GM18520 (cell line): ENCODE measurements around the gene HMGN3.
"Not testable (repeated sequence)": the region's sequence is repeated elsewhere in the genome, so short reads cannot be mapped to it uniquely, and the experiment has no call there.

Experiments used
- ATAC-seq: cut with Tn5 transposase; IDR thresholded peaks from one replicate; pipeline ENCODE4 v1.9.1; 2021; ENCODE audit not compliant: unreplicated experiment

Gene HMGN3

DNA sequence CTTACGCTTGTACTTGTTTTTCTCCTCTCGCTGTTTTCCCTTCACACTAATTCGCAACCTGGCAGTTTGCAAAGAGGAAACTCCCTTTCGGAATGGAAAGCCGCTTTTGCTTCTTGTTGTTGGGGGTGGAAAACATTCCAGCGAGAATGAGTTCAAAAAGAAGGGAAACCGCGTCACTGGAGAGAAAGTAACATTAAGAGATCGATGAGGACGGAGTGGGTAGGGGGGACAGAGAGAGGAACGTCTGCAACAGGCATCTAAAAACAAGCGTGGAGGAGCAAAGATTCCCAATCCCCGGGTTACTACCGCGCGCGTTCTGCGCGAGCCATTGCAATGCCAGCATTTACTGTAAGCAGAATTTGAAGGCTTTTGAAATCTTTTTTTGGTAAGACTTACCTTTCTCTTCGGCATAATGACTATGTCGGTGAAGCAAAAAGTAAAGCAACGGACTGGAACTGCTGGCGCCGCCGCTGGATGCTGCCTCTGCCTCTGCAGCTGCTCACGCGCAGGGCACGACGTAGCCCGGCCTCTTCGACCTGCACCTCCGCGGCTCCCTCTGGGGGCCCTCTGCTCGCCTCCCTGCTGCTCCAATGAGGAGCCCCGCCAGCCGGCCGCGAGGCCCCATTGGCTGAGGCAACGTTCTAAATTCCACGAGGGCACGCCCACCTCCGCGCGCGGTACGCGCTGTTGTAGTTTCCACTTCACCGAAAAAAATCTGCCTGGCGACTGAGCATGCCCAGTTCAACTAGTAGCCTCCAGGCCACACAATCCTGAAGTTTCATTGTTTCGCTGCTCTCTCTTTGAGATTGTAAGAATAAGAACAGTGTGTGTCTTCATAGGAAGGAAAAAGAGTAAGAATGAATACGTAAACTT lies at the start of gene HMGN3:
HMGN3 (minus strand) TSS at position 533 of the 873 bp plus-strand sequence.
- ATAC-seq: peak; percentile 89

DNA sequence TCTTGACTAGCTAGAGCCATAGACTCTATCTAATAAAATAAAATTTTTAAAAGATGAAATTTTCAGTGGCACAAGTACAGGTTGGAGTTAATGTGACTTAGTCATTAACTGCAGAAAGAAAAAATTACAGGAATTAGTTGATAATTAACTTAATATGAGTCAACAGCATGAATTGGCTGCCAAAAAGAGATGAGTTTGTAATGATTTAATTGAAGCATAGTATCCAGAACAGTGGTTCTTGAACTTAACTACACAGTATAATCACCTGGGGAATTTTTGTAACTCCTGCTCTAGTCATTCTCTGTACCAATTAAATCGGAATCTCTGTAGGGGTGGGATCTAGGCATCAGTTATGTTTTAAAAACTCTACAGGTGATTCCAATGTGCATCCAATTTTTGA lies 46.3 kb upstream of the HMGN3 start:
- no peak for ATAC-seq

DNA sequence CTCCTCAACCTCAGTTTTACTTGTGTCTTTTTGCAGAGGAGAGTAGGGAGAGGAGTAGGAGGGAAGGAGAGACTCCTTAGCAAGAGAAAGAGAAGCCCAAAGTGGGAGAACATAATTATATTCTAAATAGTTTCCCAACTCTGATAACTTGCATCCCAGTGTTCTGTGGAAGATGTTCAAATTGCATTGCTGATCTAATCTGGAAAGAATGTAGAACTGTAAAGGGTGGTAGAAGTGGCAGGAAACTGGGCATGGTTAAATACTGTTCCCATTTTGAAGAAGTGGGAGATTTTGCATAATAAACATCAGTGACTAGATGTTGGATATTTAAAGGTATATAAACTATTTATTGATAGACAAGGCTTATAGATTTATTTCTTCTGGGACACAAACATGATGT lies 42.6 kb upstream of the HMGN3 start:
- ATAC-seq: no peak

DNA sequence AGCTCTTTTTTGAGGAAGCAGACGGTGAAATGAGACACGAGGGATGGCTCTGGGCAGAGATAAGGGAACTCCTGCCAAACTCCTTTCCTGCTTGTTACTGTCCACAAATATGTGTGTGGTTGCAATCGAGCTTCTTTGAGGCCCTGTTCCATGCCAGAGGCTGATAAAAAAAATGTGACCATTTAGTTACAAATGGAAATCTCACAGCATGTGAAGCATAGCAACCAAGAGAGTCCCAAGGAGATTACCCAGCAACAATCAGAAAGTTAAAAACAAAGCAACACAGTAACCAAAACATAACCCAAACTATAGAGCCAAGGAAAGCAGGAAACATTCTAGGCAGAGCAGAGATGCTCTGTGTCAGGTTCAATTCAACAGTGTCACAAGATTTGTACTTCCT lies 35.4 kb upstream of the HMGN3 start:
- ATAC-seq: no peak

DNA sequence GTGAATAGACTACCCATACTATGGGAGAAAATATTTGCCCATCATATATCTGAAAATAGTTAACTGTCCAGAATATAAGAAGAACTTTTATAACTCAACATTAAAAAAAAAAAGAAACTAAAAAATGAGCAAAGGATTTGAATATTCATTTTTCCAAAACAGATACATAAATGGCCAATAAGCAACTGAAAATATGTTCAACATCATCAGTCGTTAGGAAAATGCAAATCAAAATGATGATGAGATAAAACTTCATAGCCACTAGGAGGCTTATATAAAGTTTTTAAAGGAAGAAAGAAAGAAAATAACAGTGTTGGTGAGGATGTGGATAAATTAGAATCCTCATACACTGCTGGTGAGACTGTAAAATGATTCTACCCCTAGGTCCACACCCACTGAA lies 32.6 kb upstream of the HMGN3 start:
- no peak for ATAC-seq

DNA sequence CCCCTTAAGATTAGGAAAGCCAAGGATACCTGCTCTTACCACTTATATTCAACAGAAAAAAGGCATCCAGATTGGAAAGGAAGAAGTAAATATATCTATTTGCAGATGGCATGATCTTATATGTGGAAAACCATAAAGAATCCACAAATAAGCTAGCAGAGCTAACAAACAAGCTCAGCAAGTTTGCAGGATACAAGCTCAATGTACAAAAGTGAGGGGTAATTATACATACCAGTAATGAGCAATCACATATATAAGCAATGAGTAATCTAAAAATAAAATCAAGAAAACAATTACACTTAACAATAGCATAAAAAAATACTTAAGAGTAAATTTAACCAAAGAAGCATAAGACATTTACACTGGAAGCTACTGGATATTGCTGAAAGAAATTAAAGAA lies 31.6 kb upstream of the HMGN3 start:
- no peak for ATAC-seq

DNA sequence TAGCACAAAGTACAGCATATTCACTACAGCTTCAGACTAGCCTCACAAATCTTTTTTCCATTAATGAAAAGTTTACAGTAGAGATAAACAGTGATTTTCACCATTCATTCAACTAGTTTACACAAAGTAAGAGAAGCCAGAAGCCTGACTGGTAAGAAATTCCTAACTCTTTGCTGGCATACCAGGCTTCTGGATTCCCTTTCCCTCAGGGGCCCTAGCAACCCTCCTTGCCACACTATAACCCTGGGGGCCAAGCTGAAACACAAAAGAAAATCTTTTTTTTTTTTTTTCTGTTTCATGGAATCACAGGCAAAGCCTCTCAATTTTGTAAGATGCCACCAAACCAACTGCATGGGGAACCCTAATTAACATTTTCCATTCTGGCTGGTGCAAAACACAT lies 28.9 kb upstream of the HMGN3 start:
- no peak for ATAC-seq

DNA sequence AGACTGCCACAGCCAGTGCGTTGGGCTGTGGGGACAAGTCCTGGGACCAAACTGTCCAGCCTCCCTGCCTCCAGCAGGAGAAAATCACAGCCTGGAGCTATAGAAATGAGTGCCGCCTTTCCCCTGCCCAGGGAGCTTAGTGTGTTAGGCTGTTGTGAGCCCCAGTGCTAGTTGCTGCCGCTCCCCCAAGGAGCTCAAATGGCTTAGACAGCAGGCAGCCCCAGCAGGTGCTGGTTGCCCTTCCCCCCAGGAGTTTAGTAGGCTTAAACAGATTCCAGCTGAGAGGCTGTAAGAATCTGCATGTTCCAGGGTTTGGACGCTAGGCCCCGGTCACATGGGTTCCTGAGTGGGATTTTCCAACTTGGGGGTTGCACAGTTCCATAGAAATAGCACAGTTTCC lies 27.2 kb upstream of the HMGN3 start:
- ATAC-seq: no peak

DNA sequence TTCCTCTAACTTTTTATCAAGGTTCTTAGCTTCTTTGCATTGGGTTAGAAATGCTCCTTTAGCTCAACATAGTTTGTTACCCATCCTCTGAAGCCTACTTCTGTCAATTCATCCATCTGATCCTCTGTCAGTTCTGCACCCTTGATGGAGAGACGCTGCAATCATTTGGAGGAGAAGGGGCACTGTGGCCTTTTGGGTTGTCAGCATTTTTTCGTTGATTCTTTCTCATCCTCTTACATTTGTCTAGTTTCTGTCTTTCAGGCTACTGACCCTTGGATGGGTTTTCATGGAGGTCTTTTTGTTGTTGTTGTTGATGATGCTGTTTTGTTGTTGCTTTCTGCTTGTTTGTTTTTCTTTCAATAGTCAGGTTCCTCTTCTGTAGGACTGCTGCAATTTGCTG lies 26.3 kb upstream of the HMGN3 start:
- ATAC-seq: no peak

DNA sequence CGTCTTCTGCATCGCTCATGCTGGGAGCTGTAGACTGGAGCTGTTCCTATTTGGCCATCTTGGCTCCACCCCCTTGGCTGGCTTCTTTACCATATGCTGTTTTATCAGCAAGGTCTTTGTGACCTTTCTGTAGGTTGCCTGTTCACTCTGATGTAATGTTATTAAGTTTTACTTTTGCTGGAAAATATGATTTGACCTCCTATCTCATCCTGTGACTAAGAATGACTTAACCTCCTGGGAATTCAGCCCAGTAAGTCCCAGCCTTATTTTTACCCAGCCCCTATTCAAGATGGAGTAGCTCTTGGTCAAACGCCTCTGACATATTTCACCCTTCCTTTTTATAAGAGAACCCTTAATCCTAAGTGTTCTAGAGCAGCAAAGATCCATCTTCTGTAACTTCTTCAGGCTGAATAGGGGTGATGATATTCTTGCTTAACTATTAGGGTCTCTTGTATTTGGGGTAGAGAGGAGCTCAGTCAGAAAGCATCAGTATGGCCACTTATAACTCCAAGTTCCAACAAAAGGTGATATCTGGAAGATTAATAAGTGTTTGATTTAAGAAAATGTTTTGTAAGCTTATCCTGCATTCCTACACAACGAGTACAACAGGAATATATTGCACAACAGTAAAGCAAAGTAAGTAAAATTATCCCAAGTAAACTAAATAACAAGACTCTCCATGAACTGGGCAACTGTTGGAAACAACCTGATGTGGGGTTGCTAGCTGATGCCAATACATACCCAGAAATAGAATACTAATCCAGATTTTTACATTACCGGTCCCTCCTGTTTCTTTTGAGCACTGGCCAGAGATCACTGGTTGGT lies 23.1 kb upstream of the HMGN3 start:
- no peak for ATAC-seq

DNA sequence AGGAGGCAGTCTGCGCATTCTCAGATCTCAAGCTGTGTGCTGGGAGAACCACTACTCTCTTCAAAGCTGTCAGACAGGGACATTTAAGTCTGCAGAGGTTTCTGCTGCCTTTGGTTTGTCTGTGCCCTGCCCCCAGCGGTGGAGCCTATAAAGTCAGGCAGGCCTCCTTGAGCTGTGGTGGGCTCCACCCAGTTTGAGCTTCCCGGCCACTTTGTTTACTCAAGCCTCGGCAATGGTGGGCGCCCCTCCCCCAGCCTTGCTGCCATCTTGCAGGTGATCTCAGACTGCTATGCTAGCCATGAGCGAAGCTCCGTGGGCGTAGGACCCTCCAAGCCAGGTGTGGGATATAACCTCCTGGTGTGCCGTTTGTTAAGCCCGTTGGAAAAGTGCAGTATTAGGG lies 22.3 kb upstream of the HMGN3 start:
- not testable (repeated sequence) for ATAC-seq

DNA sequence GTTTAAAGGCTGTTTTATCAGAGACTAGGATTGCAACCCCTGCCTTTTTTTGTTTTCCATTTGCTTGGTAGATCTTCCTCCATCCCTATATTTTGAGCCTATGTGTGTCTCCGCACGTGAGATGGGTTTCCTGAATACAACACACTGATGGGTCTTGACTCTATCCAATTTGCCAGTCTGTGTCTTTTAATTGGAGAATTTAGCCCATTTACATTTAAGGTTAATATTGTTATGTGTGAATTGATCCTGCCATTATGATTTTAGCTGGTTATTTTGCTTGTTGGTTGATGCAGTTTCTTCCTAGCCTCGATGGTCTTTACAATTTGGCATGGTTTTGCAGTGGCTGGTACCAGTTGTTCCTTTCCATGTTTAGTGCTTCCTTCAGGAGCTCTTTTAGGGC lies 20.6 kb upstream of the HMGN3 start:
- ATAC-seq: not testable (repeated sequence)

DNA sequence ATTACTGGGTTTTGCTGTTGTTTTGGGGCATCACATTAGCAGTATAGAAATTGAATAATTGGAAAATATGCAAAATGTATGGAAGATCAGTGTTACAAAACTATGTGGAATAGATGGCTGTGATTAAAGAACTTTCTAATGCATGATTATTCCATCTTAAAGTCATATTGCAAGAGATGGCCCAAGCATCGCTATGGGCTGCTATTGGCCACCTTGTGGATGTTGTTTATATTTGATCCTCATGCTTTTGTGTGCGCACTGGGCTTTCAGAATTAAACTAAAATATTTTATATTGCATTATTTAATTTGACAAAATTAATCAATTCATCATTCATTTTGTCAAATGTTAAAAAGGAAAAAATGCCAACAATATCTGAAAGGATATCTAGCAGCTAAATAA lies 16.1 kb upstream of the HMGN3 start:
- no peak for ATAC-seq

DNA sequence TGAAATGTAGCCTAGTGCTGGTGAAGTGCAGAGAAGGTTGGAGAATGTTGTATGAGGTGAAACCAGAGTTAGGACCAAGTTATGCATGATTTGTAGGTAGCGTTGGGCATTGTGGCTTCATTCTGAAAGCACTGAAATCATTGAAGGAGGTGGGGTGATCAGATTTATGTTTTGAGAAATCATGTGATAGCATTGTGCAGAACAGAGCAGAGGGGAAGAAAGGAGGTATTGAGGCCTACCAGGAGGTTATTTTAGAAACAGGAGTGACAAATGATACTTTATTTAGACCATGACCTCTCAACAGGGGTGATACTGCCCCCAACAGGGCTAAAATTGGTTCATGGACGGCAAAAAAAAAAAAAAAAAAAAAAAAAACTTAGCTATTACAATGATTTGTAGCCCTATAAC lies 15.6 kb upstream of the HMGN3 start:
- no peak for ATAC-seq

DNA sequence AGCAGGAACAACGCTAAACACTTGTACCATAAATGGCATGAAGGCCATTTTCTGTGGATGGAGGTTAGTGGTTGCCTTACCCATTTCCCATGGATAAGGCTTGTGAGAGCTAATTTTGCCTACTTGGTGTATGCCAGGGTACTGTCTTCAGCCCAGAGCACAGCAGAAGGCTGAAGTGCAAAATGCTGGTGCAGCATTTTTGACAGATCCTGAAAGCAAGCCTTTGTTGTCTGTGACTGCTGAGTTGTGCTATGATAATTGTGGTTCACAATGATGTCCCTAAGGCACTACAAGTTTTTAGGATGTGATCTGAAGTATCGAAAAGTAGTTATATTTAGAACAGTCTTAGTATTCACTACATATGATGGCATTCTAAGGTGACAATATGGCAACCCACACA lies 14.7 kb upstream of the HMGN3 start:
- ATAC-seq: no peak

DNA sequence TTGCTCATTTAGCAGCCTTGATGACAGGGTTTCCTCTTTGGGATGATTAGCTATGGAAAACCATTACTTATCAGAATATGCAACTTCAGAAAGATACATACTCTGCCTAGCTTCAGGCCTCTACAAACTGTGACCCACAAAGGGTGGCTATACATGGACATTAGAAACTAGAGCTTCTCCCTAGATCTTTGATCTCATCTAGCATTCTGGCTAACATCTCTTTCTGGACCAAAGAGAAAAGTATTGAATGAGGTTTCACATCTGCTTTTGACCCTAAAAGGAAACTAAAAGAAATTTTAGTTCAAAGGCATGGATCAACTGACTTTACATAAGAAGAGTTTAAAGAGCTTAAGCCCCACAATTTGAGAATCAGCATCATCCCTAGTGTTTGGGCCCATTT lies 12.4 kb upstream of the HMGN3 start:
- ATAC-seq: peak; percentile 70

DNA sequence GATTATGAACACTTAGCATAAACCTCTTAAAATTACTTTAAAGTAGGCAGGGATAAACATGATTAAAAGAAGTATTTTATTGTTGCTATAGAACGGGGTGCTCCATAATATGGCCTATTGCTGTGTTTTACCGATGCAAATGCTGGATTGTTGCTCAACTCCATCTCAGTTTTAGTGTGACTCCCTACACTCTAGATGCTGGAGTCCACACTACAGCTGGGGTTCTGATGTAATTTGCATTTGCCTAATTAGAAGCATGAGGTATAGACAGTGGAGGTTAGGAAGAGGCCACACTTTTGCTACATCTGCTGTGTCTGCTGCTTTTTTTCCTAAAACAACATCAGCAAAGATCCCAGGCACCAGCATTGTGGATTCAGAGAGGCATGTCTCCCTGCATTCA lies 6.7 kb upstream of the HMGN3 start:
- no peak for ATAC-seq

DNA sequence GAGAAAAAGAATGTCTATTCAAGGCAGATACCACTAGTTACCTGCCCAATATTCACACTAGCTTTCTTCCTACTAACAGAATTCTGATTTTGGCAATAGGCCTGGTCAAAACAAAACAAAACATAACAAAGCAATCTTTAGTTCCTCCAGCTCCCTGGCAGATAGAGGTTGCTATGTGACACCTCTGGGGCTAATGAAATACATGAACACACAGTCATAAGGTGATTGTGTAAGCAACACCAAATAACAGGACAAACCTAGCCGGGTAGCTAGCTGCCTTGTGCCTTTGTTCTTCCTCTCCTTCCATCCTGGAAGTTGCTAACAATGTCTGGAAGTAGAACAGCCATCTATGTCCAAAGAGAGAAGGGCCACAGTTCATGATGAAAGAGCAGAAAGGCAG lies 6.0 kb upstream of the HMGN3 start:
- ATAC-seq: peak; percentile 34

DNA sequence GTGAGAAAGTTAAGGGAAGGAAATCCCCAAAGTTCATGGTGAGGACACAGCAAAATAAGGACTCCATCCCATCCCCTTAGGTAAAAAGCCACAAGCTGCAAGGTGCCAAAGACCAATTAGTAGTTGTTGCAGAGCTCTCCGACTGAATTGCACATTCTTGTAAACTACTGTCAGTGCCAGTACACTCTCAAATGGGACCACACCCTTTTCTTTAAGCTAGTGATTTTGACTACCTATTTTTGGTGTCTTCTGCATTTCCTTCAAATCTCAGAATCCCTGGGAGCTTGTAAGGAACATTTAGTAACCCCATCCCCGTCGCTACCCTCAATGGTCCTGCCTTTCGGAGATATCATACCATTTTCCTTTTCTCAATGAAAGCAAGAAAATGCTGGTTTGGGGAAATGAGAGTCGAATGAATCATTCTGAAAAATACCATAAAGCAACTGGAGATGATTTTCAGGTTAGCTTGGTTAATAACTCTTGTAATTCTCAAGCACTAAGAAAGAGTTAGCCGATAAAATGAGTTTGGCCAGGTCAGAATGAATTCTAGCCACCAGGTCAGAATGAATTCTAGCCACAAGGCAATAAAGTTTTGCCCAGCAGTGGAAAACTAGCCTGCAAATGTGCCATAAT lies 5.2 kb upstream of the HMGN3 start:
- ATAC-seq: peak; percentile 51

DNA sequence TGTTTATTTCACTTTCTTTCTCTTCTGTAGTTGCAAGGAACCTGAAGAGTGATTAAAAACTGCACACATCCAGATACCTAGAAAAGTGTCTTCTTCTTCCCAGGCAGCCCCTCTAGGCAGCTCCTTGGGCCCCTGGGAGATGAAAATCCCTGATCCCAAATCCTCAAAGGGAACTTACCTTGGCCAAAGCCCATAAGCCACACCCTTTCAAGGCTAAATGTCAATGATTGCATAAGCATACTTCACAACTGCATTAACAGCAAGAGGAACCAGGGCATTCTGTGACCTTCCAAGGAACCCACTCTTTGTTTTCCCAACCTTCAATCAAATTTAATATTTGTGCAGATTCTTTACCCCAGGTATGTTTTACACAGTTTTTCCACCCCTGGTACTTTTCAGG lies 4.4 kb upstream of the HMGN3 start:
- no peak for ATAC-seq

DNA sequence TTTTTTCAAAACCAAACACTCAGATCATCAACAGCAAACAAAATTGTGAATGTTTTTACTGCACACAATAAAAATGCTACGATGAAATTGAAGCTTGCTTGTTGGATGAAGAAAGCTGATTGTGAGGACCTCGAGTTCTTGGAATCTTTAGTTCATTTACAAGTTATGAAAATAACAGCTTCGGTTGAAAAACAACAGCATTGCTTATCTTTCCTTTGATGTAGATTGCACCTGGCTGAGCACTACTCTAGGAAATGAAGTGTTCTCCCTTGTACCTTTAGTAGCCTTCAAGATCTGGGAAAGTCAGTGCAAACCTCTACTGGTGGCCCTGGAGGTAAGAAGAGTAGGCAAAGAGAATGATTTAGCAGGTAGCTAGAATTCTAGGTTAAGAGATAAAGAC lies 2.2 kb upstream of the HMGN3 start:
- no peak for ATAC-seq
